Smooth muscle cell (in vitro differentiated cells): Measurements from ENCODE around the gene ATP13A4. TPM values are rescaled to one million over a fixed set of nuclear protein-coding genes. Genes with fewer than 3 reads are reported as not detected.

ENCODE experiments used
- DNase-seq: peaks from one replicate; lab custom pipeline; 2025; ENCODE audit not compliant: unreplicated experiment; lab: John Stamatoyannopoulos, UW
- H2AFZ ChIP-seq: fragments of 200-600 bp; sonication (generic); 2 replicates; pipeline ENCODE4 v1.6.0; 2016; ENCODE audit warnings: antibody characterized with exemption, low read depth, mild to moderate bottlenecking
- H3F3A ChIP-seq: fragments of 200-600 bp; sonication (generic); 2 replicates; pipeline ENCODE4 v1.6.0; 2017; ENCODE audit warnings: antibody characterized with exemption, low read depth
- H3K27ac ChIP-seq: fragments of 200-600 bp; sonication (generic); 2 replicates; pipeline ENCODE4 v1.5.1; 2016; ENCODE audit warnings: low read depth, mild to moderate bottlenecking
- H3K27me3 ChIP-seq: fragments of 200-600 bp; sonication (generic); 2 replicates; pipeline ENCODE4 v1.6.1; 2016; ENCODE audit warnings: low read depth, mild to moderate bottlenecking
- H3K36me3 ChIP-seq: fragments of 200-600 bp; sonication (generic); 2 replicates; pipeline ENCODE4 v1.5.1; 2016; ENCODE audit warnings: low read depth
- H3K4me1 ChIP-seq: fragments of 200-600 bp; sonication (generic); 2 replicates; pipeline ENCODE4 v1.5.1; 2016; ENCODE audit warnings: low read depth
- H3K4me2 ChIP-seq: fragments of 200-600 bp; sonication (generic); 2 replicates; pipeline ENCODE4 v1.6.0; 2016; ENCODE audit warnings: mild to moderate bottlenecking
- H3K4me3 ChIP-seq: fragments of 200-600 bp; sonication (generic); 2 replicates; pipeline ENCODE4 v1.5.1; 2016; ENCODE audit warnings: mild to moderate bottlenecking
- H3K79me2 ChIP-seq: fragments of 200-600 bp; sonication (generic); 2 replicates; pipeline ENCODE4 v1.6.0; 2016; ENCODE audit warnings: low read depth, mild to moderate bottlenecking
- H3K9ac ChIP-seq: fragments of 200-600 bp; sonication (generic); 2 replicates; pipeline ENCODE4 v1.6.0; 2016; ENCODE audit warnings: low read depth
- H3K9me3 ChIP-seq: fragments of 200-600 bp; sonication (generic); replicated peaks from 2 replicates; pipeline ENCODE4 v1.5.1; 2016; ENCODE audit warnings: low read depth
- H4K20me1 ChIP-seq: fragments of 200-600 bp; sonication (generic); 2 replicates; pipeline ENCODE4 v1.6.0; 2016; ENCODE audit warnings: low read depth
- CTCF ChIP-seq: fragments of 200-600 bp; sonication (generic); IDR thresholded peaks from 2 replicates; pipeline ENCODE4 v1.5.1; 2017; ENCODE audit warnings: borderline replicate concordance, mild to moderate bottlenecking, antibody characterized with exemption; ENCODE audit not compliant: insufficient read depth, poor library complexity, severe bottlenecking
- WGBS: methylation state at CpG from one replicate; pipeline ENCODE4 v1.1.7; 2016; ENCODE audit warnings: low lambda C conversion rate; 5-methylcytosine and 5-hydroxymethylcytosine counted together
- polyA plus RNA-seq: library from polyadenylated mRNA; unstranded; fragments of >200 nt; fragmentation: Nextera tagmentation; extraction: Ambion mirVana; gene quantifications from 2 replicates; pipeline ENCODE4 v1.2.1, GENCODE V29; 2016
- total RNA-seq: library from RNA; depleted of rRNA; stranded (reverse); fragments of >200 nt; gene quantifications from 2 replicates; pipeline ENCODE4 v1.2.3, GENCODE V29; 2014

ATP13A4 gene
- total and polyA plus RNA-seq, 2 experiments from 2014 or later = 0.27 to 0.50 TPM

GRCh38 chr3:193388361-193388760 lies 166.3 kb downstream of the ATP13A4 start:
- H4K20me1 ChIP-seq = no peaks in the 10 kb centered on the region
- H3K36me3 ChIP-seq = no peaks in the 10 kb centered on the region
- H3F3A ChIP-seq = no peaks in the 10 kb centered on the region
- no peaks in the 10 kb centered on the region for H3K4me1 ChIP-seq
- no peak for DNase-seq
- H3K27me3 ChIP-seq = no peaks in the 10 kb centered on the region
- no peak overlapping the region for H3K4me2 ChIP-seq
- H3K9me3 ChIP-seq = no peaks in the 10 kb centered on the region
- TF ChIP-seq CTCF = no peak
- H3K4me3 ChIP-seq = no peak overlapping the region
- no peak overlapping the region for H3K9ac ChIP-seq
- no peak overlapping the region for H3K27ac ChIP-seq
- 88% methylated on average over 6 of the region's 6 CpGs for WGBS
- H2AFZ ChIP-seq = no peak overlapping the region
- no peaks in the 10 kb centered on the region for H3K79me2 ChIP-seq

- Histone ChIP-seq H3K9ac (no peak overlapping the region), H3K27ac (no peak overlapping the region), H3K9me3 (no peaks in the 10 kb centered on the region), H3K36me3 (no peaks in the 10 kb centered on the region), H3K79me2 (no peaks in the 10 kb centered on the region), H3K4me3 (no peak overlapping the region), H3K4me1 (no peaks in the 10 kb centered on the region), H2AFZ (no peak overlapping the region), H4K20me1 (no peaks in the 10 kb centered on the region), H3K27me3 (no peaks in the 10 kb centered on the region), H3F3A (no peaks in the 10 kb centered on the region), H3K4me2 (no peak overlapping the region)
- whole genome bisulfite sequencing = 80% methylated on average over 2 of the region's 2 CpGs
- DNase-seq = no peak
- no peak for TF ChIP-seq CTCF
Measured at GRCh38 chr3:193387596-193387995, 167.1 kb downstream of the ATP13A4 start.

GRCh38 chr3:193378706-193379105 lies 176.0 kb downstream of the ATP13A4 start, which contains the start of gene ATP13A5:
Gene ATP13A5, minus strand, starts transcription at chr3:193378753. Its CDS starts 28 bp downstream, at chr3:193378725.
- Histone ChIP-seq H3K27me3 (no peaks in the 10 kb centered on the region), H3F3A (no peaks in the 10 kb centered on the region), H3K4me1 (no peaks in the 10 kb centered on the region), H4K20me1 (no peaks in the 10 kb centered on the region), H3K4me2 (no peak within 1 kb of the TSS), H3K79me2 (no peaks in the 10 kb centered on the region), H3K36me3 (no peaks in the 10 kb centered on the region), H3K9me3 (no peaks in the 10 kb centered on the region), H3K4me3 (no peak within 1 kb of the TSS), H3K9ac (no peak within 1 kb of the TSS), H3K27ac (no peak within 1 kb of the TSS), H2AFZ (no peak within 1 kb of the TSS)
- 83% methylated on average over 6 of the region's 6 CpGs for WGBS
- no peak for TF ChIP-seq CTCF
- no peak for DNase-seq

GRCh38 chr3:193377591-193377990 lies 177.1 kb downstream of the ATP13A4 start:
- Histone ChIP-seq H3K36me3 (no peaks in the 10 kb centered on the region), H3K4me1 (no peaks in the 10 kb centered on the region), H3K27ac (no peak overlapping the region), H3K9ac (no peak overlapping the region), H3K4me3 (no peak overlapping the region), H3K27me3 (no peaks in the 10 kb centered on the region), H2AFZ (no peak overlapping the region), H3F3A (no peaks in the 10 kb centered on the region), H4K20me1 (no peaks in the 10 kb centered on the region), H3K4me2 (no peak overlapping the region), H3K9me3 (no peaks in the 10 kb centered on the region), H3K79me2 (no peaks in the 10 kb centered on the region)
- WGBS = 83% methylated on average over 2 of the region's 2 CpGs
- no peak for TF ChIP-seq CTCF
- no peak for DNase-seq
